Measurements from ENCODE around the gene LRTM2.

LRTM2 gene

DNA sequence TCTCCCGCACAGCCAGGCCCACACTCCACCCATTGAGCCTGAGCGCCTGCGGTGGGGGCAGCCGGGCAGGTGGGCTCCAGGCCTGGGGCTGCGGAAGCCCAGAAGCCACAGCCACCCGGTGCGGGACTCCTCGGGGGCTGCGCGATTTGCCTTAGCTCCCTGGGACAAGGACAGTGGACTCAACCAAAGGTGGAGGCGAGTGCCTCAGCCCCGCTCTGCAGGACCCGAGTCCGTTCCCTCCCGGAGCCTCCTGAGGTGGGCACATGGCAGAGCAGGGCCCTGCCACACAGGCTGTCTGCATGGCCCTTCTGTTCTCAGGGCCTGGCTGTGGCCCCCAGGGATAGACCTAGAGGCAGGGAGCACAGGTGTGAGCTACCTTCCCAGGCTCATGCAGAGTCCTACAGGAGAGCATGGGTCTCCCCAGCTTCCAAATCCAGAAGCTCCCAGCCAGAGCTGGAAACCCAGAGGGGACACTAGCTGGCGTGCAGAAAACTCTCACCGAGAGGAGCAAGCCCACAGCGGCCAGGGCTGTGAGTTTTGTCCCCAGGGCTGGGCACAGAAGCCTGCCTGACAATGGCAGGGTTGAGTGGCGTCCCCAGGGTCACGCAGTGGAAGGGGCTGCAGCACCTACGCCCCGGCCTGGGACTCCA lies 22.2 kb upstream of the LRTM2 start:
- TF ChIP-seq, protein P1, sequence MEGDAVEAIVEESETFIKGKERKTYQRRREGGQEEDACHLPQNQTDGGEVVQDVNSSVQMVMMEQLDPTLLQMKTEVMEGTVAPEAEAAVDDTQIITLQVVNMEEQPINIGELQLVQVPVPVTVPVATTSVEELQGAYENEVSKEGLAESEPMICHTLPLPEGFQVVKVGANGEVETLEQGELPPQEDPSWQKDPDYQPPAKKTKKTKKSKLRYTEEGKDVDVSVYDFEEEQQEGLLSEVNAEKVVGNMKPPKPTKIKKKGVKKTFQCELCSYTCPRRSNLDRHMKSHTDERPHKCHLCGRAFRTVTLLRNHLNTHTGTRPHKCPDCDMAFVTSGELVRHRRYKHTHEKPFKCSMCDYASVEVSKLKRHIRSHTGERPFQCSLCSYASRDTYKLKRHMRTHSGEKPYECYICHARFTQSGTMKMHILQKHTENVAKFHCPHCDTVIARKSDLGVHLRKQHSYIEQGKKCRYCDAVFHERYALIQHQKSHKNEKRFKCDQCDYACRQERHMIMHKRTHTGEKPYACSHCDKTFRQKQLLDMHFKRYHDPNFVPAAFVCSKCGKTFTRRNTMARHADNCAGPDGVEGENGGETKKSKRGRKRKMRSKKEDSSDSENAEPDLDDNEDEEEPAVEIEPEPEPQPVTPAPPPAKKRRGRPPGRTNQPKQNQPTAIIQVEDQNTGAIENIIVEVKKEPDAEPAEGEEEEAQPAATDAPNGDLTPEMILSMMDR (conservative IDR thresholded peaks at IDR 0.05; ENCODE audit: low read depth, low read length) = no peak
- no peak overlapping the region for H3K4me3 ChIP-seq (ENCODE audit: low read depth, low read length)
- no peak for DNase-seq (ENCODE audit: low read depth)

- no peak for DNase-seq (ENCODE audit: low read depth)
- TF ChIP-seq, protein P1 (conservative IDR thresholded peaks at IDR 0.05; ENCODE audit: low read depth, low read length) = no peak
Observed at GRCh38 chr12:1798641-1799020, 21.7 kb upstream of the LRTM2 start.

GRCh38 chr12:1799051-1799881 lies 21.1 kb upstream of the LRTM2 start:
- no peak overlapping the region for H3K4me3 ChIP-seq (ENCODE audit: low read depth, low read length)
- DNase-seq (ENCODE audit: low read depth) = no peak

More at GRCh38 chr12:1798641-1799020, 21.7 kb upstream of the LRTM2 start:
- H3K4me3 ChIP-seq (ENCODE audit: low read depth, low read length) = no peak overlapping the region

GRCh38 chr12:1799882-1800400 lies 20.4 kb upstream of the LRTM2 start:
- no peak for DNase-seq (ENCODE audit: low read depth)
- H3K4me3 ChIP-seq (ENCODE audit: low read depth, low read length) = no peak overlapping the region
- TF ChIP-seq, protein P1 (conservative IDR thresholded peaks at IDR 0.05; ENCODE audit: low read depth, low read length) = no peak

More at GRCh38 chr12:1799051-1799881, 21.1 kb upstream of the LRTM2 start:
- TF ChIP-seq, protein P1 (conservative IDR thresholded peaks at IDR 0.05; ENCODE audit: low read depth, low read length) = no peak

DNA sequence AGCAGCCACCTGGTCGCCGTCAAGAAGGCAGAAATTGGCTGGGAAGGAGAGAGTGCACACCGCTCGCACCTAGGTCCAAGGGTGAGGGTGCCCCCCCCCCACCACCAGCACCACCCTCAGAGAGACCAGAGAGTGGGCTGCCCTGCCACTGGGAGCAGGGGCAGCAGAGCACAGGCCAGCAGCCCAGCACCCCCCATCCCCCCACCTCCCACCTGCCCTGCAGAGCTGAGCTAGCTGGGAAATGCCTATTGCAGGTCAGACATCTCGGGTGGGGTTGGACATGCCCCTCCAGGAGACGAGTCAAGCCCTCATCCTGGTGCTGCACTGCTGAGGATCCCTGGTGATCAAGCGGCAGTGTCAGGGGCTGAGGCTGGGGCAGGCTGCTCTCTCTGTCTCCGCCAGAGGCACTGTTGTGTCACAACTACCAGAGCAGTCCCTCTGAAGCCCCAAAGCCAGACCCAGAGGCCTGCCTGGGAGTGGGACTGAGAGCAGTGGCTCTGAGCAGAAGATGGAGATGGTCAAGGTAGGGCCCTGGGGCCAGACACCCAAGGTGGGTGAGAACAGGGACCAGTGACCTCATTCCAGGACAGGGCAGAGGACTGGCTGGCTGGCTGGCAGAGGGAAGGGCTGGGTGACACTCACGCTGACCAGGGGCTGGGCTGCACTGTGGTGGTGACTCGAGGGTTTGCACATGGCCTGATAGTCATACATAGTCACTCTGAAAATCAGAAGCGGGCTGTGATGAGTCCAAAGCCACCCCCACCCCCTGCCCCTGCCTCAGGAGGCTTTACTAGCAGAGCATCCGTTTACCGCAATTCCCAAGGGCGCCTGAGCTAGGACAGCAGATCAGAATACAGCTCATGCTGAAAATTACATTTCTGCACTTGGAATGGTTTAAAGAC lies 19.7 kb upstream of the LRTM2 start:
- DNase-seq (ENCODE audit: low read depth) = peak; percentile 39
- TF ChIP-seq, protein P1 (conservative IDR thresholded peaks at IDR 0.05; ENCODE audit: low read depth, low read length) = peak; percentile 45

DNA sequence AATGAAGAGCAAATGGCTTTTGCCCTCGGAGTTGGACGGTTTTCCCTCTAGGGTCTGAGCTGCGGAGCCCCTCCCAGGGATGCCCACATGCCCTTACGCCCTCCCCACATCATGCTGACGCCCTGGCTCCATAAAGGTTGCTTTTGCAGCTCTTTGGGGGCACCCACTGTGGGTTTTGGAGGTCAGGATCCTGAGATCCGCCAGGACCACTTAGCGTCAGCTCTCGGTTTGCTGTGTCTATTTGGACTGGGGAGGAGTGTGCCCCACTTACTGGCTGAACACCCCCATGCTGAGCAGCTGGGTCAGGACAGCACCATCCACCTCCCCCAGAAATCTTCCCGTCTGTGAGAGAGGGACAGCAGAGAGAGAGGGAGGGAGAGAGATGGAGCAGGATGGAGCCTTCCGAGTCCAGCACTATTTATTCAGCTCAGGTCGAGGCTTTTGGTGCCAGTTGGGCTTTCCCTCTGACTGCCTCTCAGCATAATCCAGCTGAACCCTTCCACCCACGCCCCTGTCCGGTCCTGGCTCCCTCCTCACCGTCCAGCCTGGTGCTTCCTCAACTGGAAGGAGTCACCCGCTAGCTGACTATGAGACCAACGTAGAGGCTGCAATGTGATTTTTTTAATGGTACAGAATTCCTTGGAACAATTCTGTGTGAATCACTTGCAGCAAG lies 18.9 kb upstream of the LRTM2 start:
- TF ChIP-seq, protein P1 (conservative IDR thresholded peaks at IDR 0.05; ENCODE audit: low read depth, low read length) = no peak
- no peak for DNase-seq (ENCODE audit: low read depth)
- H3K4me3 ChIP-seq (ENCODE audit: low read depth, low read length) = no peak overlapping the region

More for the DNA sequence above, 19.7 kb upstream of the LRTM2 start:
- H3K4me3 ChIP-seq (ENCODE audit: low read depth, low read length) = no peak overlapping the region
